ENCODE results near the gene GP5. TPM values are rescaled to one million over a fixed set of nuclear protein-coding genes. Genes with fewer than 3 reads are reported as not detected.
A peak's percentile ranks its signal among the peaks of the same experiment; 100 is the strongest.

Gene GP5
- total RNA-seq, 1 experiment from 2014 or later, result not detected

GRCh38 chr3:194440756-194441155 is 41.7 kb upstream of the GP5 start:
- no CpG with 5 or more reads among the region's 2 CpGs for WGBS (ENCODE audit: extremely low coverage, insufficient read length, low lambda C conversion rate)
- no peaks in the 10 kb centered on the region for H3K9me3 ChIP-seq (ENCODE audit: control insufficient read depth, low read depth, low read length)
- no peak overlapping the region for H2BK120ac ChIP-seq (ENCODE audit: low read depth, low read length, poor library complexity, severe bottlenecking)
- H2BK15ac ChIP-seq (ENCODE audit: low read depth, low read length), result no peak overlapping the region
- H3K36me3 Mint-ChIP-seq (ENCODE audit: insufficient read depth in 1 of 3, low read depth in 3 of 3), result peaks cover 5 to 70% (median 62%) of the 10 kb centered on the region in 3 experiments; a peak in 6 of 7 replicates
- H3K56ac ChIP-seq (ENCODE audit: insufficient read length, low read depth, low read length), result no peak overlapping the region
- no peak overlapping the region for H2BK5ac ChIP-seq (ENCODE audit: insufficient read length, low read length)
- H3T11ph ChIP-seq (ENCODE audit: low read length), result no peak overlapping the region
- H3K14ac ChIP-seq (ENCODE audit: insufficient read depth, low read length), result no peak overlapping the region
- H3K27me3 ChIP-seq (ENCODE audit: insufficient read depth, low read length), result no peaks in the 10 kb centered on the region
- no peak overlapping the region for H2BK12ac ChIP-seq (ENCODE audit: insufficient read length, low read depth, low read length)
- H2AK5ac ChIP-seq (ENCODE audit: insufficient read length, low read length), result no peak overlapping the region
- H4K5ac ChIP-seq (ENCODE audit: insufficient read length, low read depth, low read length), result no peak overlapping the region
- H3K4me2 ChIP-seq (ENCODE audit: insufficient read depth, insufficient read length, low read length), result no peak overlapping the region
- H2AFZ ChIP-seq (ENCODE audit: low read length), result no peak overlapping the region
- no peak overlapping the region for H4K8ac ChIP-seq (replicated peaks; ENCODE audit: insufficient read length, low read depth, low read length)
- no peaks in the 10 kb centered on the region for H3K9me3 Mint-ChIP-seq
- H3K4ac ChIP-seq (ENCODE audit: low read depth, low read length), result no peak overlapping the region
- no peak overlapping the region for H3K4me3 Mint-ChIP-seq
- no peak overlapping the region for H4K91ac ChIP-seq (ENCODE audit: insufficient read length, low read depth, low read length)
- no peak overlapping the region for H3K23ac ChIP-seq (ENCODE audit: insufficient read length, low read depth, low read length)
- TF ChIP-seq CTCF (conservative IDR thresholded peaks at IDR 0.05), result no peak
- H4K20me1 ChIP-seq (ENCODE audit: control insufficient read depth, insufficient read depth, insufficient read length), result no peaks in the 10 kb centered on the region
- peaks cover 0 to 9% of the 10 kb centered on the region in 2 experiments; a peak in 2 of 4 replicates for H3K4me1 Mint-ChIP-seq
- no peaks in the 10 kb centered on the region for H3K79me1 ChIP-seq (ENCODE audit: insufficient read depth, low read depth, low read length, poor library complexity, severe bottlenecking)
- H3K9ac ChIP-seq (ENCODE audit: extremely low read depth, insufficient read length, low read length), result no peak overlapping the region
- no peaks in the 10 kb centered on the region for H3K4me1 ChIP-seq (ENCODE audit: insufficient read depth, low read length)
- no peak overlapping the region for H2BK20ac ChIP-seq (ENCODE audit: low read depth, low read length, poor library complexity, severe bottlenecking)
- no peak for DNase-seq
- H3K23me2 ChIP-seq (ENCODE audit: insufficient read length, low read depth, low read length, poor library complexity, severe bottlenecking), result no peaks in the 10 kb centered on the region
- peak overlapping the region in 2 of 3 experiments; percentile 8 to 10; a peak in 2 of 7 replicates for H3K27ac Mint-ChIP-seq
- H3K27me3 Mint-ChIP-seq (ENCODE audit: low read depth), result no peaks in the 10 kb centered on the region
- H3K79me2 ChIP-seq (ENCODE audit: insufficient read depth, low read length), result no peaks in the 10 kb centered on the region
- H3K27ac ChIP-seq (ENCODE audit: insufficient read length, low read depth, low read length), result no peak overlapping the region
- H3K18ac ChIP-seq (ENCODE audit: insufficient read length, low read depth, low read length), result no peak overlapping the region

Measured in H9 (cell line).